Naive thymus-derived CD8-positive, alpha-beta T cell (primary cell): ENCODE measurements around the gene PNN. TPM values are rescaled to one million over a fixed set of nuclear protein-coding genes. Genes with fewer than 3 reads are reported as not detected.

Experiments used
- polyA plus RNA-seq, 3 donors: library from polyadenylated mRNA; unstranded; fragments of 300-500 nt; fragmentation: Illumina TruSeq; gene quantifications; one replicate each; pipeline ENCODE4 v1.2.3, GENCODE V29; 2021
- total RNA-seq, 8 experiments: library from RNA in 2 of 8; stranded (reverse) in 2 of 8; gene quantifications; one replicate each; pipeline ENCODE4 v1.2.3 and lab custom pipeline; 2021 to 2026

The PNN gene
- total and polyA plus RNA-seq, 5 experiments from 2014 or later: 15.4 to 116 (median 24.2) TPM

Other genes starting within 250 kb of the PNN start
- 10 to 100 TPM; 51.2 to 53.7 TPM for gene SEC23A, start 72.0 kb upstream of the PNN start, total RNA-seq
- 10 to 100 TPM; 21.0 to 28.5 (median 23.6) TPM for gene SEC23A, start 72.0 kb upstream of the PNN start, polyA plus RNA-seq
- 10 to 100 TPM; 17.0 to 19.7 TPM for gene GEMIN2, start 60.9 kb upstream of the PNN start, total RNA-seq
- 10 to 100 TPM; 10.5 to 17.0 (median 12.7) TPM for gene GEMIN2, start 60.9 kb upstream of the PNN start, polyA plus RNA-seq
- 10 to 100 TPM; 30.2 to 38.7 TPM for gene TRAPPC6B, start 4.9 kb upstream of the PNN start, total RNA-seq
- 10 to 100 TPM; 11.0 to 13.9 (median 12.1) TPM for gene TRAPPC6B, start 4.9 kb upstream of the PNN start, polyA plus RNA-seq
- gene MIA2, start 58.7 kb downstream of the PNN start, total RNA-seq: 10 to 100 TPM; 26.0 to 26.1 TPM
- 10 to 100 TPM; 21.5 to 23.1 (median 22.4) TPM for gene MIA2, start 58.7 kb downstream of the PNN start, polyA plus RNA-seq